Parathyroid adenoma (tissue), 2 donors: ENCODE results near the gene RNF150.

Source experiments
- H2AFZ ChIP-seq: fragments of 300-600 bp; sonication (generic); one replicate; pipeline ENCODE4 v1.7.0; 2017; ENCODE audit warnings: antibody characterized with exemption, mild to moderate bottlenecking
- H3K27ac ChIP-seq: fragments of 300-600 bp; sonication (generic); one replicate; pipeline ENCODE4 v1.7.0; 2017
- H3K27me3 ChIP-seq: fragments of 300-600 bp; sonication (generic); one replicate; pipeline ENCODE4 v1.7.0; 2017; ENCODE audit warnings: low read length; ENCODE audit not compliant: control insufficient read depth, insufficient read depth
- H3K36me3 ChIP-seq: fragments of 300-600 bp; sonication (generic); one replicate; pipeline ENCODE4 v1.7.0; 2017; ENCODE audit warnings: low read length; ENCODE audit not compliant: control insufficient read depth, insufficient read depth
- H3K4me1 ChIP-seq: fragments of 300-600 bp; sonication (generic); one replicate; pipeline ENCODE4 v1.7.0; 2017; ENCODE audit warnings: control low read depth
- H3K4me2 ChIP-seq: fragments of 300-600 bp; sonication (generic); one replicate; pipeline ENCODE4 v1.7.0; 2017; ENCODE audit warnings: low read length
- H3K4me3 ChIP-seq: fragments of 300-600 bp; sonication (generic); one replicate; pipeline ENCODE4 v1.7.0; 2017; ENCODE audit warnings: low read depth, low read length
- H3K79me2 ChIP-seq: fragments of 300-600 bp; sonication (generic); one replicate; pipeline ENCODE4 v1.7.0; 2017; ENCODE audit warnings: control low read depth
- H3K9ac ChIP-seq: fragments of 300-600 bp; sonication (generic); one replicate; pipeline ENCODE4 v1.7.0; 2017; ENCODE audit warnings: mild to moderate bottlenecking
- H3K9me3 ChIP-seq: fragments of 300-600 bp; sonication (generic); one replicate; pipeline ENCODE4 v1.7.0; 2017; ENCODE audit warnings: low read length; ENCODE audit not compliant: control insufficient read depth
- TF ChIP-seq, protein P1 (sequence below): fragments of 300-600 bp; sonication (generic); IDR thresholded peaks from one replicate; pipeline ENCODE4 v1.7.0; 2017; ENCODE audit warnings: antibody characterized with exemption, mild to moderate bottlenecking
- donor health status: primary hyperparathyroidism.

The RNF150 gene

DNA sequence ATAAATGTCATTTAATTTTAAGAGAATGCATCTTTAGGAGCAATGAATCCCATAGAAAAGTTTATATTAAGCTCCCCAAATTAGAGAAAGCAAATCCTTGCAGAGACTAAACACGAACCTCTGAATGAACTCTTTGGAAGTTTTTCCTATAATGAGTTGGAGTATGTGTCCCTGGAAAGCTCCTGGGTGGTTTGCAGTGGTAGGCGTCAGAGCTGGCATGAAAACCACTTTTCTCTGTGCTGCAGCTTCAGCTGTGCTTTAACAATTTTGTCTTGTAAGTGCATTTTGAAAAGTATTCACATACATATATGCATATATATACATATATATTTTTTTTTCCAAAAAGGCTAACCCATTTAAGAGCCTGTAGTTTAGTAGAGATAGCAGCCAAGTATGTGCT is 228.4 kb downstream of the RNF150 start:
- no peaks in the 10 kb centered on the region for H3K36me3 ChIP-seq
- H3K27ac ChIP-seq, result no peak overlapping the region
- H3K79me2 ChIP-seq, result no peaks in the 10 kb centered on the region
- no peak overlapping the region for H3K4me3 ChIP-seq
- no peak overlapping the region for H3K4me2 ChIP-seq
- no peaks in the 10 kb centered on the region for H3K9me3 ChIP-seq
- no peak overlapping the region for H2AFZ ChIP-seq
- H3K4me1 ChIP-seq, result no peaks in the 10 kb centered on the region
- TF ChIP-seq, protein P1, sequence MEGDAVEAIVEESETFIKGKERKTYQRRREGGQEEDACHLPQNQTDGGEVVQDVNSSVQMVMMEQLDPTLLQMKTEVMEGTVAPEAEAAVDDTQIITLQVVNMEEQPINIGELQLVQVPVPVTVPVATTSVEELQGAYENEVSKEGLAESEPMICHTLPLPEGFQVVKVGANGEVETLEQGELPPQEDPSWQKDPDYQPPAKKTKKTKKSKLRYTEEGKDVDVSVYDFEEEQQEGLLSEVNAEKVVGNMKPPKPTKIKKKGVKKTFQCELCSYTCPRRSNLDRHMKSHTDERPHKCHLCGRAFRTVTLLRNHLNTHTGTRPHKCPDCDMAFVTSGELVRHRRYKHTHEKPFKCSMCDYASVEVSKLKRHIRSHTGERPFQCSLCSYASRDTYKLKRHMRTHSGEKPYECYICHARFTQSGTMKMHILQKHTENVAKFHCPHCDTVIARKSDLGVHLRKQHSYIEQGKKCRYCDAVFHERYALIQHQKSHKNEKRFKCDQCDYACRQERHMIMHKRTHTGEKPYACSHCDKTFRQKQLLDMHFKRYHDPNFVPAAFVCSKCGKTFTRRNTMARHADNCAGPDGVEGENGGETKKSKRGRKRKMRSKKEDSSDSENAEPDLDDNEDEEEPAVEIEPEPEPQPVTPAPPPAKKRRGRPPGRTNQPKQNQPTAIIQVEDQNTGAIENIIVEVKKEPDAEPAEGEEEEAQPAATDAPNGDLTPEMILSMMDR, result no peak
- no peak overlapping the region for H3K9ac ChIP-seq
- no peaks in the 10 kb centered on the region for H3K27me3 ChIP-seq

DNA sequence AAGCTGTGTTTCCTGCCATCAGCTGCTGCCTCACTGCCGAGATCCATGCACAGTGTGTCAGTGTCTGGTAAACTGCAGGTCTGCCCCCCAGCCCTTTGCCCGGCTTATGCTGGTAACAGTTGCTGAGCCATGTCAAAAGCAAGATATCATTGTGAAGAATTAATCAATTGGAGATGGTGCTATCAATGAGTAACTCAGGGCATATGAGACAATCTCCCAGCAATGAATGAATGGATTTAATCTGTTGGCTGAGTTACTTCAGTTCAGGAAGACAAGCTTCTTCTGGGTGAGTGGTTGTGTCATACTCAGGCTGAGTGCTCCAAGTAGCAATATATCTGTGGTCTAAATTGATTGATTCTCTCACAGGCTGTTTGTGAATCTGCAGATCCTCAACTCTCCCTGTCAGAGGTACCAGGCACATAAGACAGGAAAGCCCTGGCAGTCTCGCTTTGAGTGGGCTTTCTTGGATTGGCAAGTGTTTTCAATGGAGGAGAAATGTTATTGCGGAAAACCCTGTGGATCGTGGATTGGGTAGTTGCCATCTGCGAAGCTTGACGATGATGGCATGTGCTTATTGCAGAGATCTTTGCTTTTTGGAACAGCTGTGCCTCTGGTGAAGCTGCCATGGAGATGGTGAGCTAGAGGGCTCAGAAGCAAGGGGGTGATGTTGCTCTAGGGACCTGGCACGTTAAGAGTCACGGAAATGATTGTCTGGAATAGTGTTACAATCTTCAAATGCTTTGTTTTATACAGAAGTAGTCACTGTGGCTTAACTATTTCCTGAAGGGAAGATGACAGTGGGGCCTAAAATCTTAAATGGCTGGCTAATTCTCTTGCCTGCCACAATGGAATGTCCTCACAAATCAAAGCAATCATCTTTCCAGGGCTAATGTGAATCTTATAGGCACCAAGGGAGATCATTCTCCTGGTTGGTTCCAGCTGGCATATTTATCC is 229.5 kb downstream of the RNF150 start:
- no peaks in the 10 kb centered on the region for H3K9me3 ChIP-seq
- H3K27ac ChIP-seq, result no peak overlapping the region
- no peak overlapping the region for H2AFZ ChIP-seq
- no peak overlapping the region for H3K9ac ChIP-seq
- H3K79me2 ChIP-seq, result no peaks in the 10 kb centered on the region
- TF ChIP-seq, protein P1, result no peak
- no peaks in the 10 kb centered on the region for H3K27me3 ChIP-seq
- H3K36me3 ChIP-seq, result no peaks in the 10 kb centered on the region
- no peak overlapping the region for H3K4me3 ChIP-seq
- no peaks in the 10 kb centered on the region for H3K4me1 ChIP-seq
- no peak overlapping the region for H3K4me2 ChIP-seq

DNA sequence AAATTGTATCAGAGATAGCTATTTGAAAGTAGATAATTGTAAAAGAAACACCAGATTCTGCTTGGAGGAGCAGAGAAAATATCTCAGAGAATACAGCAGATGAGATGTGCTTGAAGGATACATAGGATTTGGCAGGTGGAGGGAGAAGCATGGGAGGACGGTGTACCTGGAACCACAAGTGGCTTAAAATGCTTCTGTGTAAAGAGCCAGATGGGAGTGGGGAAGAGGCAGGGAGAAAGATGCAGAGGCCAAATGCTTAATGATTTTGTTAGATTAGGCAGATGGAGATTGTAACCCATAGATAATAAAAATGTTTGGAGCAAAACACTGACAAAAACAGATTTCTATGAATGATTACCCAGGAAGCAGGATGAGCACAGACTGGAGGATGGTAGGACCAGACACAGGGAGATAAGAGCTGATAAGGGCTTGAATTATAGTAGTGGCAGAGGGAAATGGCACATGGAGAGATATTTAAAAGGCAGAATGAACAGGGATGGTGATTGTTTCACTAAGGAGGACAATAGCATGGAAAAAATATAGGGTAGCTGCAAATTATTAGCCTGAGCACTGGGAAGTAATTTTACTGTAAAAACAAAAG is 231.4 kb downstream of the RNF150 start:
- Histone ChIP-seq H3K4me1 (no peaks in the 10 kb centered on the region), H3K27me3 (no peaks in the 10 kb centered on the region), H3K79me2 (no peaks in the 10 kb centered on the region), H3K9me3 (no peaks in the 10 kb centered on the region), H3K4me2 (no peak overlapping the region), H3K36me3 (no peaks in the 10 kb centered on the region), H2AFZ (no peak overlapping the region), H3K9ac (no peak overlapping the region), H3K4me3 (no peak overlapping the region), H3K27ac (no peak overlapping the region)
- TF ChIP-seq, protein P1, result no peak

- Histone ChIP-seq H3K9ac (no peak overlapping the region), H3K4me1 (no peaks in the 10 kb centered on the region), H2AFZ (no peak overlapping the region), H3K4me3 (no peak overlapping the region), H3K9me3 (no peaks in the 10 kb centered on the region), H3K27ac (no peak overlapping the region), H3K4me2 (no peak overlapping the region), H3K27me3 (no peaks in the 10 kb centered on the region), H3K36me3 (no peaks in the 10 kb centered on the region), H3K79me2 (no peaks in the 10 kb centered on the region)
- TF ChIP-seq, protein P1, result no peak
Observed at GRCh38 chr4:140893939-140894338, 239.3 kb downstream of the RNF150 start.
